ENCODE data around the gene GALNT3. TPM values are rescaled to one million over a fixed set of nuclear protein-coding genes. Genes with fewer than 3 reads are reported as not detected.

Gene GALNT3
- total RNA-seq, 1 experiment from 2014 or later, result 18.5 TPM

GRCh38 chr2:165779706-165780105 is 14.3 kb downstream of the GALNT3 start:
- H3K27ac Mint-ChIP-seq, result no peak overlapping the region
- Histone ChIP-seq H3K14ac (ENCODE audit: insufficient read depth, low read length) (no peak overlapping the region), H3K56ac (ENCODE audit: insufficient read length, low read depth, low read length) (no peak overlapping the region), H4K91ac (ENCODE audit: insufficient read length, low read depth, low read length) (no peak overlapping the region), H4K5ac (ENCODE audit: insufficient read length, low read depth, low read length) (no peak overlapping the region), H3K79me2 (ENCODE audit: insufficient read depth, low read length) (peaks cover 22% of the 10 kb centered on the region; the same call in 1 of the 2 replicates), H2BK15ac (ENCODE audit: low read depth, low read length) (no peak overlapping the region), H2BK5ac (ENCODE audit: insufficient read length, low read length) (no peak overlapping the region), H2BK120ac (ENCODE audit: low read depth, low read length, poor library complexity, severe bottlenecking) (no peak overlapping the region), H3K9ac (ENCODE audit: extremely low read depth, insufficient read length, low read length) (no peak overlapping the region), H3K4ac (ENCODE audit: low read depth, low read length) (no peak overlapping the region), H3K27me3 (ENCODE audit: insufficient read depth, low read length) (no peaks in the 10 kb centered on the region), H4K8ac (replicated peaks; ENCODE audit: insufficient read length, low read depth, low read length) (no peak overlapping the region), H3T11ph (ENCODE audit: low read length) (no peak overlapping the region), H3K4me1 (ENCODE audit: insufficient read depth, low read length) (peaks cover 15% of the 10 kb centered on the region), H3K27ac (ENCODE audit: insufficient read length, low read depth, low read length) (no peak overlapping the region), H2AK5ac (ENCODE audit: insufficient read length, low read length) (no peak overlapping the region), H3K23me2 (ENCODE audit: insufficient read length, low read depth, low read length, poor library complexity, severe bottlenecking) (no peaks in the 10 kb centered on the region), H2BK12ac (ENCODE audit: insufficient read length, low read depth, low read length) (no peak overlapping the region), H3K23ac (ENCODE audit: insufficient read length, low read depth, low read length) (no peak overlapping the region), H3K18ac (ENCODE audit: insufficient read length, low read depth, low read length) (no peak overlapping the region), H2AFZ (ENCODE audit: low read length) (no peak overlapping the region), H3K79me1 (ENCODE audit: insufficient read depth, low read depth, low read length, poor library complexity, severe bottlenecking) (peaks cover 11% of the 10 kb centered on the region), H3K9me3 (ENCODE audit: control insufficient read depth, low read depth, low read length) (no peaks in the 10 kb centered on the region), H2BK20ac (ENCODE audit: low read depth, low read length, poor library complexity, severe bottlenecking) (no peak overlapping the region), H3K4me2 (ENCODE audit: insufficient read depth, insufficient read length, low read length) (no peak overlapping the region), H4K20me1 (ENCODE audit: control insufficient read depth, insufficient read depth, insufficient read length) (no peaks in the 10 kb centered on the region)
- H3K4me1 Mint-ChIP-seq, result peaks cover 39 to 55% of the 10 kb centered on the region in 2 experiments
- H3K27me3 Mint-ChIP-seq (ENCODE audit: low read depth), result no peaks in the 10 kb centered on the region
- H3K9me3 Mint-ChIP-seq, result peaks cover 10 to 11% of the 10 kb centered on the region in 2 experiments
- no peak overlapping the region for H3K4me3 Mint-ChIP-seq
- peaks cover 52 to 59% (median 57%) of the 10 kb centered on the region in 3 experiments for H3K36me3 Mint-ChIP-seq (ENCODE audit: insufficient read depth in 1 of 3, low read depth in 3 of 3)
- no peak for TF ChIP-seq CTCF (conservative IDR thresholded peaks at IDR 0.05)
- DNase-seq, result no peak
- WGBS (ENCODE audit: extremely low coverage, insufficient read length, low lambda C conversion rate), result no CpG with 5 or more reads among the region's 4 CpGs

Measured in H9 (cell line).